Neuronal stem cell (in vitro differentiated cells): ENCODE measurements around the gene SND1.

Source experiments
- DNase-seq: peaks from one replicate; pipeline ENCODE4 v3.0.0-alpha.2; 2013; ENCODE audit warnings: low spot score
- H2AFZ ChIP-seq: one replicate; pipeline ENCODE4 v1.6.1; 2013; ENCODE audit warnings: mild to moderate bottlenecking, low read length, inconsistent platforms
- H2AK5ac ChIP-seq: 2 replicates; pipeline ENCODE4 v1.6.1; 2013; ENCODE audit warnings: low read depth, mild to moderate bottlenecking, inconsistent platforms, low read length, moderate library complexity, mixed read lengths
- H2BK120ac ChIP-seq: 2 replicates; pipeline ENCODE4 v1.6.1; 2013; ENCODE audit warnings: low read depth, mild to moderate bottlenecking, inconsistent platforms, low read length, moderate library complexity, mixed read lengths
- H2BK12ac ChIP-seq: one replicate; pipeline ENCODE4 v1.6.1; 2013; ENCODE audit warnings: low read length, inconsistent platforms
- H2BK15ac ChIP-seq: 2 replicates; pipeline ENCODE4 v1.6.1; 2013; ENCODE audit warnings: mild to moderate bottlenecking, low read length, inconsistent platforms, mixed read lengths
- H2BK5ac ChIP-seq: one replicate; pipeline ENCODE4 v1.6.1; 2013; ENCODE audit warnings: inconsistent platforms, mild to moderate bottlenecking, low read length, moderate library complexity
- H3K14ac ChIP-seq: one replicate; pipeline ENCODE4 v1.6.1; 2013; ENCODE audit warnings: low read length, inconsistent platforms
- H3K18ac ChIP-seq: 2 replicates; pipeline ENCODE4 v1.6.1; 2013; ENCODE audit warnings: low read length, inconsistent platforms
- H3K23ac ChIP-seq: 2 replicates; pipeline ENCODE4 v1.6.1; 2013; ENCODE audit warnings: low read depth, mild to moderate bottlenecking, mixed read lengths, low read length, inconsistent platforms; ENCODE audit not compliant: poor library complexity
- H3K27ac ChIP-seq: replicated peaks from 3 replicates; pipeline ENCODE4 v1.5.1; 2013; ENCODE audit warnings: low read length, inconsistent platforms
- H3K27me3 ChIP-seq, 3 experiments: 2 replicates each; pipeline ENCODE4 v1.6.1; 2013; ENCODE audit warnings: low read length in 3 of 3, mild to moderate bottlenecking in 2 of 3, inconsistent platforms in 1 of 3, low read depth in 1 of 3, mixed read lengths in 1 of 3, moderate library complexity in 1 of 3; ENCODE audit not compliant: control insufficient read depth in 3 of 3, insufficient read depth in 3 of 3
- H3K36me3 ChIP-seq, 2 donors: replicated peaks in 1 of 2; 2 replicates each; pipeline ENCODE4 v1.6.1; 2013; ENCODE audit warnings: low read length in 2 of 2; ENCODE audit not compliant: control insufficient read depth in 2 of 2, insufficient read depth in 2 of 2
- H3K4ac ChIP-seq: 2 replicates; pipeline ENCODE4 v1.6.1; 2013; ENCODE audit warnings: inconsistent platforms, mild to moderate bottlenecking, low read length, moderate library complexity
- H3K4me1 ChIP-seq, 2 donors: 1 replicate in 1 of 2; 2 replicates in 1 of 2; pipeline ENCODE4 v1.6.1; 2013; ENCODE audit warnings: low read length in 2 of 2, low read depth in 1 of 2; ENCODE audit not compliant: control insufficient read depth in 2 of 2, insufficient read depth in 1 of 2
- H3K4me2 ChIP-seq: one replicate; pipeline ENCODE4 v1.6.1; 2013; ENCODE audit warnings: mild to moderate bottlenecking, low read length, inconsistent platforms; ENCODE audit not compliant: insufficient read depth, poor library complexity, severe bottlenecking
- H3K4me3 ChIP-seq, 2 donors: 2 replicates each; pipeline ENCODE4 v1.5.1; 2013; ENCODE audit warnings: low read length in 2 of 2, mild to moderate bottlenecking in 2 of 2, inconsistent platforms in 1 of 2, moderate library complexity in 1 of 2
- H3K79me1 ChIP-seq: one replicate; pipeline ENCODE4 v1.6.1; 2013; ENCODE audit warnings: low read depth, mild to moderate bottlenecking, inconsistent platforms, low read length, moderate library complexity
- H3K9ac ChIP-seq: one replicate; pipeline ENCODE4 v1.6.1; 2013; ENCODE audit warnings: mild to moderate bottlenecking, low read depth, low read length, inconsistent platforms; ENCODE audit not compliant: poor library complexity
- H3K9me3 ChIP-seq, 2 donors: replicated peaks in 1 of 2; 2 replicates each; pipeline versions ENCODE3 to v1.6.1; 2013; ENCODE audit warnings: low read length in 2 of 2, mild to moderate bottlenecking in 2 of 2, inconsistent platforms in 1 of 2, low read depth in 1 of 2, mixed read lengths in 1 of 2, moderate library complexity in 1 of 2; ENCODE audit not compliant: control insufficient read depth in 2 of 2, insufficient read depth in 1 of 2
- H4K8ac ChIP-seq: one replicate; pipeline ENCODE4 v1.6.1; 2013; ENCODE audit warnings: low read depth, mild to moderate bottlenecking, inconsistent platforms, low read length, moderate library complexity
- H4K91ac ChIP-seq: one replicate; pipeline ENCODE4 v1.6.1; 2013; ENCODE audit warnings: low read length, low read depth, mild to moderate bottlenecking, inconsistent platforms; ENCODE audit not compliant: poor library complexity
- WGBS, 2 donors: extraction: QIAGEN DNeasy Blood & Tissue Kit; methylation state at CpG; one replicate each; pipeline ENCODE4 v1.1.7; 2013; ENCODE audit warnings: missing lambda C conversion rate in 2 of 2, mixed read lengths in 1 of 2; ENCODE audit not compliant: insufficient read length in 2 of 2, insufficient replicate concordance in 1 of 2; ENCODE audit errors: extremely low coverage in 2 of 2; 5-methylcytosine and 5-hydroxymethylcytosine counted together

The SND1 gene

GRCh38 chr7:128115336-128115820, 463.4 kb downstream of the SND1 start:
- H3K4me3 ChIP-seq = no peak overlapping the region
- no peak overlapping the region for H4K8ac ChIP-seq
- no peak overlapping the region for H3K4me2 ChIP-seq
- no CpG with 5 or more reads among the region's 10 CpGs for WGBS, 2 donors
- no peak overlapping the region for H3K14ac ChIP-seq
- H3K23ac ChIP-seq = no peak overlapping the region
- H2AK5ac ChIP-seq = no peak overlapping the region
- H3K4me1 ChIP-seq = peaks cover 0 to 1% of the 10 kb centered on the region in 2 donors
- no peak overlapping the region for H3K27ac ChIP-seq
- H3K4ac ChIP-seq = no peak overlapping the region
- no peak overlapping the region for H3K18ac ChIP-seq
- no peak overlapping the region for H2BK120ac ChIP-seq
- H3K27me3 ChIP-seq = peaks cover 0 to 13% (median 0%) of the 10 kb centered on the region in 3 experiments
- no peak overlapping the region for H2BK12ac ChIP-seq
- H2BK5ac ChIP-seq = no peak overlapping the region
- H2BK15ac ChIP-seq = no peak overlapping the region
- H3K79me1 ChIP-seq = no peaks in the 10 kb centered on the region
- no peaks in the 10 kb centered on the region for H3K36me3 ChIP-seq
- no peaks in the 10 kb centered on the region for H3K9me3 ChIP-seq
- H4K91ac ChIP-seq = no peak overlapping the region
- no peak for DNase-seq
- no peak overlapping the region for H3K9ac ChIP-seq
- no peak overlapping the region for H2AFZ ChIP-seq

DNA sequence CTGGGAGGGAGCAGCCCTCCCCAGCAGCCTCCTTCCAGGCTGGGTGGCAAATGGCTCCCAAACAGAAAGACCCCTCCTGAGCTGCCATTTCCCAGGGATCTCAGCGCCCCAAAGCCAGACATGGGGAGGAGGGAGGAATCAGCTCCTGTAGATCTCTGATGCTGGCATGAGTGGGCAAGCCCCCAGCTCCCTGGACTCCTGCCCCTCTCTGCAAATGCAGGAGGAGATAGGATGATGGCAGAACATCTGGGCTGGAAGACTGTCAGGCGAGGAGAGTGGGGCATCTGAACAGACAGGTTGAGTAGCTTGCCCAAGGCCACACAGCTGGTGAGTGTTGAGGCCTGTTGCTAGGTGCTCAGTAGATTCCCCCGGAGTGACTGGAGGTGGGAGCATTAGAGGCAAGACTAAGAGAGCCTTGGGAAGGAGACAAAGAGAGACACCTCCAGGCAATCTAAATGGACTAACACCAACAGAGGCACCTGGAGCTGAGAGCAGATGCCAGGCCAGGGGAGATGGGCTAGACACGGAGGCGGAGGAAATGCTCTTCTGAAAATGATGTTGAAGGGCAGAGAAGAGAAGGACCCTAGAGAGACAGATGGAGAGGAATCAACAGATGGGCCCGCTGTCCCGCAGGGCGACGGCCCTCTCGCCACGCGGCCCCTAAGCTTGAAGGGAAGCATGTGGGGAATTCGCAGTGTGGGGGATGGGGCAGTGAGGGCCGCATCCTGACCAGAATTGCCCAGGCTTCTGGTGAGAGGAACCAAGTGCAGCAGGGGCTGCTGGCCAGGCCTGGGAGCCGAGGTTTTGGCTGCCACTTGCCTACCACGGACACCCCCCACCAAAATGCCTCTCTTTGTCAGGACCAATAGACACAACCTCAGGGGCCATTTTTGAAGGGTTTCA, 464.1 kb downstream of the SND1 start:
- no peak overlapping the region for H3K4me2 ChIP-seq
- no peak overlapping the region for H3K9ac ChIP-seq
- no peak overlapping the region for H2AFZ ChIP-seq
- DNase-seq = no peak
- H2BK5ac ChIP-seq = no peak overlapping the region
- no peak overlapping the region for H4K91ac ChIP-seq
- H2BK15ac ChIP-seq = peak overlapping the region; percentile 16
- H3K27me3 ChIP-seq = peaks cover 0 to 13% (median 0%) of the 10 kb centered on the region in 3 experiments
- no peaks in the 10 kb centered on the region for H3K4me1 ChIP-seq
- H3K79me1 ChIP-seq = no peaks in the 10 kb centered on the region
- no peak overlapping the region for H3K14ac ChIP-seq
- no peak overlapping the region for H3K23ac ChIP-seq
- no peaks in the 10 kb centered on the region for H3K9me3 ChIP-seq
- no peak overlapping the region for H4K8ac ChIP-seq
- H3K18ac ChIP-seq = peak overlapping the region; percentile 78
- no peak overlapping the region for H3K27ac ChIP-seq
- no peak overlapping the region for H3K4me3 ChIP-seq
- no peak overlapping the region for H2BK120ac ChIP-seq
- H3K36me3 ChIP-seq = no peaks in the 10 kb centered on the region
- peak overlapping the region; percentile 64 for H2BK12ac ChIP-seq
- no peak overlapping the region for H3K4ac ChIP-seq
- WGBS, 2 donors = no CpG with 5 or more reads among the region's 16 CpGs
- H2AK5ac ChIP-seq = peak overlapping the region; percentile 82

GRCh38 chr7:128116740-128117139, 464.7 kb downstream of the SND1 start:
- H3K27ac ChIP-seq = no peak overlapping the region
- H3K27me3 ChIP-seq = peaks cover 0 to 13% (median 0%) of the 10 kb centered on the region in 3 experiments
- H3K9ac ChIP-seq = no peak overlapping the region
- no peak for DNase-seq
- H3K4ac ChIP-seq = no peak overlapping the region
- H2BK15ac ChIP-seq = peak overlapping the region; percentile 16
- H4K8ac ChIP-seq = no peak overlapping the region
- peaks cover 0 to under 1% of the 10 kb centered on the region in 2 donors for H3K4me1 ChIP-seq
- no peak overlapping the region for H3K4me2 ChIP-seq
- no peaks in the 10 kb centered on the region for H3K36me3 ChIP-seq
- no peaks in the 10 kb centered on the region for H3K79me1 ChIP-seq
- no CpG with 5 or more reads among the region's 9 CpGs for WGBS, 2 donors
- H2AFZ ChIP-seq = no peak overlapping the region
- no peak overlapping the region for H3K23ac ChIP-seq
- H3K9me3 ChIP-seq = no peaks in the 10 kb centered on the region
- H4K91ac ChIP-seq = no peak overlapping the region
- H2BK5ac ChIP-seq = no peak overlapping the region
- peak overlapping the region; percentile 82 for H2AK5ac ChIP-seq
- H3K4me3 ChIP-seq = no peak overlapping the region
- H3K18ac ChIP-seq = peak overlapping the region; percentile 78
- H2BK12ac ChIP-seq = peak overlapping the region; percentile 64
- H2BK120ac ChIP-seq = no peak overlapping the region
- H3K14ac ChIP-seq = no peak overlapping the region

DNA sequence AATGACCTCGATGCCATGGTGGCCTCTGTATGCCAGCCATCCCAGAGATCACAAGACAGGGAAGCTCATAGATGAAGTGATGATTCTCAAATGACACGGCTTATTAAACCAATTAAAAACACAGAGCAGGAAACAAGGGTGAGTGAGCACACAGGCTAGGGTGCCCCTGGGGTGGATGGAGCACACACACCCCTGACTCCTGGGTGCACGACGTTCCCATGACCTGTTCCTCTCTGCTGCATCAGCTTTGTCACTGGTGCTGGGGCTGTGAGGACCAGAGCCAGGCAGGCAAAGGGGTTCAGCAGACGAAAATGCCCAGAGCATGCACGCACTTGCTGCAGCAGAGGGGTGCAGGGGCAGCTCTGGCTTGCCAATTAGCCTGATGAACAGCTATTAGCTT, 465.7 kb downstream of the SND1 start:
- Histone ChIP-seq H4K8ac (no peak overlapping the region), H2BK120ac (no peak overlapping the region), H2BK12ac (no peak overlapping the region), H3K27me3 (peaks cover 0 to 11% (median 0%) of the 10 kb centered on the region in 3 experiments), H3K14ac (no peak overlapping the region), H3K23ac (no peak overlapping the region), H3K36me3 (no peaks in the 10 kb centered on the region), H2BK5ac (no peak overlapping the region), H2BK15ac (no peak overlapping the region), H3K4me2 (no peak overlapping the region), H3K4ac (no peak overlapping the region), H3K4me3 (no peak overlapping the region), H2AFZ (no peak overlapping the region), H3K27ac (no peak overlapping the region), H3K4me1 (peaks cover 2 to 6% of the 10 kb centered on the region in 2 donors), H3K9ac (no peak overlapping the region), H3K18ac (peak overlapping the region; percentile 13), H2AK5ac (no peak overlapping the region), H3K9me3 (no peaks in the 10 kb centered on the region), H3K79me1 (no peaks in the 10 kb centered on the region), H4K91ac (no peak overlapping the region)
- DNase-seq = no peak
- WGBS, 2 donors = no CpG with 5 or more reads among the region's 6 CpGs
